Measurements from ENCODE around the gene MPP7.
A peak's percentile ranks its signal among the peaks of the same experiment; 100 is the strongest.

Gene MPP7

DNA sequence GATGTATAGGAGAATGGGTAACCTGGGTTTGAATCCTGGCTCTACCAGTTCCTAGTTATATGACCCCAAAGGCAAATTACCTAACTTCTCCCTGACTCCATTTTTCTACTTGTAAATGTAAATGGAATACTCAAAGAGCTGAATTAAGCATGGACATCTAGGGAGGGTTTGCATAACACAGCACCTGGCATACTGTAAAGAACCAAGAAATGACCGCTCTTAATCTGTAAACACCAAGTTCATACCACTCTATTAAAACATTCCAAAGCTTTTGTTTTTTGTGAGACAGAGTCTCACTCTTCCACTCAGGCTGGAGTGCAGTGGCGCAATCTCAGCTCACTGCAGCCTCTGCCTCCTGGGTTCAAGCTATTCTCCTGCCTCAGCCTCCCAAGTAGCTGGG lies 19.6 kb downstream of the MPP7 start:
- no peaks in the 10 kb centered on the region for H3K27me3 ChIP-seq
- peaks cover 0 to 3% (median 0%) of the 10 kb centered on the region in 11 experiments; a peak in 3 of 22 replicates for H3K9me3 ChIP-seq (replicated peaks in 1 of 11)
- no peak overlapping the region; a peak in 1 of 20 replicates for H3K4me3 ChIP-seq
- H3K36me3 ChIP-seq = no peaks in the 10 kb centered on the region
- no peak for TF ChIP-seq Cebpa-rat (IDR thresholded peaks at IDR 0.05)
- peak overlapping the region in 9 of 11 experiments; percentile 32 to 84 (median 74); a peak in 16 of 22 replicates for H3K4me2 ChIP-seq
- no peak overlapping the region for H3K9ac ChIP-seq
- H3K27ac ChIP-seq = peak overlapping the region in 5 of 11 experiments; percentile 23 to 68 (median 64); a peak in 5 of 22 replicates
- H4K20me1 ChIP-seq = no peaks in the 10 kb centered on the region
- peaks cover 12 to 86% (median 53%) of the 10 kb centered on the region in 10 experiments; a peak in 19 of 20 replicates for H3K4me1 ChIP-seq

DNA sequence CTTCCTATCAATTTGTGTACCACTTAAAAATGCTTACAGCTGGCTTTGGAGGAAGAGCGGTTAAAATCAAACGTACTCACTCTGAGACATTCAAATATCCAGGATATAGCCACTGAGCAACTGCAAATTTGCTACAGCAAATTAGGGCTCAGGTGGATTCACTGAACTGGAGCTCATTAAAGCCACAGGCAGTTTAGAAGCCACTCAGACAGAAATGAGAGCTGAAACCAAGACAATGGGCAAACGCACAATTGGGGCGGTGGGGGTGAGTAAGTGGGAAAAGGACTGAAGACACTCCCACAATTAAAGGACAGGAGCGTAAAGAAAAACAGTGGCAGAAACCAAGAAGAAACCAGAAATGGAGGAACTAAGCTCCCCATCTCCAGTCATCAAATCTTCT lies 20.5 kb downstream of the MPP7 start:
- Histone ChIP-seq H3K4me3 (peak overlapping the region in 3 of 10 experiments; percentile 14 to 35 (median 16); a peak in 3 of 20 replicates), H3K4me2 (peak overlapping the region; percentile 32 to 84 (median 68)), H3K9ac (peak overlapping the region in 4 of 11 experiments; percentile 26 to 47 (median 43); a peak in 7 of 22 replicates), H3K36me3 (no peaks in the 10 kb centered on the region), H3K27ac (peak overlapping the region in 7 of 11 experiments; percentile 12 to 68 (median 48); a peak in 12 of 22 replicates), H4K20me1 (no peaks in the 10 kb centered on the region), H3K27me3 (no peaks in the 10 kb centered on the region), H3K9me3 (replicated peaks in 1 of 11) (no peaks in the 10 kb centered on the region; a peak in 1 of 22 replicates), H3K4me1 (peaks cover 12 to 86% (median 53%) of the 10 kb centered on the region in 10 experiments; a peak in 19 of 20 replicates)
- no peak for TF ChIP-seq Cebpa-rat (IDR thresholded peaks at IDR 0.05)

DNA sequence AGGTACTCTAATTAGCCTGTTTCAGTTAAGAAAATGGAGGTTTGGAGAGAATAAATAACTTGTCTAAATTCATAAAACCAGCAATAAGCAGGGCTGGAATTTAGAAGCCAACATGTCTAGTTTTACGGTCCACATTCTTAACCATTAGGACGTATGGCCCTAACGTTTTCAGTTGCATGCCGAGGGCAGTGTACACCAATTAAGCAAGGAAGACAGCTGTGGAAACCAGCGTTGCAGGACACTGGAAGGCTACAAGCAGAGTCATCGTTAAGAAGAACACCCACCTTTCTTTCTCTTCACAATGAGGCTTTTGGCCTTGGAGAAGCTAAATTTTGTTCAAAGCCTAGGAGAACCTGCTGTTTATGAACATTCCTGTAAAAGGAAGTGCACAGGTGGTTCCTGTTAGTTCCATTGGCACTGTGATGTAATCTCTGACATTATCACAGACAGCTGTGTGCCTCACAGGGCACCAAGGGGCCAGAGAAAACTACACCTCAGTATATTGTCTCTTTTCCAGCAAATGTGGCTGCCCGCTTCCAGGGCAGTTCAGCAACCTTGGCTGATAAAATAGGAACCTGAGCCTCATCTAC lies 21.0 kb downstream of the MPP7 start:
- peaks cover 12 to 82% (median 53%) of the 10 kb centered on the region in 10 experiments; a peak in 19 of 20 replicates for H3K4me1 ChIP-seq
- no peak for TF ChIP-seq Cebpa-rat (IDR thresholded peaks at IDR 0.05)
- H3K4me3 ChIP-seq = peak overlapping the region in 3 of 10 experiments; percentile 14 to 35 (median 16); a peak in 3 of 20 replicates
- no peaks in the 10 kb centered on the region for H4K20me1 ChIP-seq
- H3K27me3 ChIP-seq = no peaks in the 10 kb centered on the region
- H3K36me3 ChIP-seq = no peaks in the 10 kb centered on the region
- peak overlapping the region in 7 of 11 experiments; percentile 12 to 68 (median 48); a peak in 12 of 22 replicates for H3K27ac ChIP-seq
- H3K4me2 ChIP-seq = peak overlapping the region; percentile 32 to 84 (median 68)
- no peaks in the 10 kb centered on the region; a peak in 1 of 22 replicates for H3K9me3 ChIP-seq (replicated peaks in 1 of 11)
- H3K9ac ChIP-seq = peak overlapping the region in 4 of 11 experiments; percentile 26 to 47 (median 43); a peak in 8 of 22 replicates

DNA sequence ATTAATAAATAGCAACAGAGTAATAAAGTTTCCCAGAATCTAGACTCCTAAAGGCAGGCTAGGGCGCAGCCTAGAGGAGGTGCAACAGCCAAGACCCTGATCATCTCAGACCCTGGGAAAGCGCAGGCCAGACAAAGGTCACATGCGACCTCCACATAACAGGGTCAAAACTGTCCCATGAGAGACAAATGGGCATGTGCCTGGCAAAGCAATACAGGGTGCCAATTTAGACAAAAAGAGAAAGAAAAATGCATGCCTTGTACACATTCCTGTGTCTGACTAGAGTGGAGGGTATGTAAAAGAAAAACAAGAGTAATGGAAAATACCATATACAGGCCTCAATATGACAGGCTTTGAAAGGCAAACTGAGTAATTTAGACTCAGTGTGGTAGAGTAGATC lies 22.2 kb downstream of the MPP7 start:
- H3K9ac ChIP-seq = no peak overlapping the region
- peak overlapping the region in 7 of 11 experiments; percentile 8 to 84 (median 76); a peak in 9 of 22 replicates for H3K4me2 ChIP-seq
- no peaks in the 10 kb centered on the region for H4K20me1 ChIP-seq
- no peaks in the 10 kb centered on the region for H3K36me3 ChIP-seq
- H3K27me3 ChIP-seq = no peaks in the 10 kb centered on the region
- TF ChIP-seq Cebpa-rat (IDR thresholded peaks at IDR 0.05) = no peak
- no peak overlapping the region for H3K4me3 ChIP-seq
- H3K9me3 ChIP-seq (replicated peaks in 1 of 11) = no peaks in the 10 kb centered on the region; a peak in 1 of 22 replicates
- H3K27ac ChIP-seq = 0 out of 22 replicates have a peak overlapping the region, but pooled peaks of 1 of the 11 experiments have one; percentile 2
- peaks cover 12 to 70% (median 47%) of the 10 kb centered on the region in 10 experiments; a peak in 19 of 20 replicates for H3K4me1 ChIP-seq

DNA sequence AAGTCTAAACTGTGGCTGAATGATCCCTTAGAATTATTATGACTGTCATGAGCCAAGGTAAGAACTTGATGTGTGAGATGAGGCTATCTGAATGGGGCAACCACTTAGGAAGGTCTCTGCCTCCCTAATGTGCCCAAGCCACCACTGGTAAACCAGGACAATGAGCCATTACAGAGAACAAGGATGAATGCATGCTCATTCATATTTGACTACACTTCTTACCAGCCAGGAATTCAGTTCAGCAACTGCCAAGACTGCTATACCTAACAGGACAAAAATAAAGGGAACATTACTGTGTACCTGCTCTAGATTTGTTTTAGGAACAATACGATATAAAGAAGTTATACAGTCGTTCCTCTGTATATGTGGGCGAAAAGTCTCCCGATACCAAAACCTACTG lies 23.0 kb downstream of the MPP7 start:
- Histone ChIP-seq H3K9ac (no peak overlapping the region), H3K9me3 (replicated peaks in 1 of 11) (no peaks in the 10 kb centered on the region; a peak in 1 of 22 replicates), H3K4me3 (no peak overlapping the region), H3K4me2 (peak overlapping the region in 2 of 11 experiments; percentile 29 to 84; a peak in 3 of 22 replicates), H4K20me1 (no peaks in the 10 kb centered on the region), H3K4me1 (peaks cover 12 to 62% (median 43%) of the 10 kb centered on the region in 10 experiments; a peak in 19 of 20 replicates), H3K27me3 (no peaks in the 10 kb centered on the region), H3K36me3 (no peaks in the 10 kb centered on the region), H3K27ac (no peak overlapping the region)
- TF ChIP-seq Cebpa-rat (IDR thresholded peaks at IDR 0.05) = no peak

DNA sequence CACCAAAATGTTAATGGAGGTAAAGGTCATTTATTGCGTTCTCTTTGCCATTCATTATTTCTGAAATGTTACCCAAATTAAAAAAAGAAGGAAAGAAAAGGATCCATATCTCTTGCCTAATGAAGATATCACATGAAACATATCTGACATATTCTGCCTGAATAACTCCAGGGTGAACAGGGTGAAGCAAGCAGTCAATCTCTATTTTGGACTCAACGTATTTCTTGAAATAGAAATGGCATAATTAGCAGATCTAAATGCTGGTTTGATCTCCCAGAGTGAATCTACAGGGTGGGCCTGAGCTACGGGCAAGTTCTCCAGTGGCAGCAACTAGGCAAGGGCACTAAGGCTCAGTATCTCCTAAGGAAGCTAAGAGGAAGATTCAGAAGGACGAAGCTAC lies 24.0 kb downstream of the MPP7 start:
- Histone ChIP-seq H3K27ac (no peak overlapping the region; a peak in 1 of 22 replicates), H4K20me1 (no peaks in the 10 kb centered on the region), H3K4me2 (peak overlapping the region in 3 of 11 experiments; percentile 12 to 38 (median 29); a peak in 4 of 22 replicates), H3K36me3 (no peaks in the 10 kb centered on the region), H3K9ac (no peak overlapping the region), H3K4me3 (no peak overlapping the region), H3K4me1 (peaks cover 12 to 56% (median 33%) of the 10 kb centered on the region in 10 experiments; a peak in 19 of 20 replicates), H3K9me3 (replicated peaks in 1 of 11) (no peaks in the 10 kb centered on the region; a peak in 1 of 22 replicates), H3K27me3 (no peaks in the 10 kb centered on the region)
- TF ChIP-seq Cebpa-rat (IDR thresholded peaks at IDR 0.05) = no peak

DNA sequence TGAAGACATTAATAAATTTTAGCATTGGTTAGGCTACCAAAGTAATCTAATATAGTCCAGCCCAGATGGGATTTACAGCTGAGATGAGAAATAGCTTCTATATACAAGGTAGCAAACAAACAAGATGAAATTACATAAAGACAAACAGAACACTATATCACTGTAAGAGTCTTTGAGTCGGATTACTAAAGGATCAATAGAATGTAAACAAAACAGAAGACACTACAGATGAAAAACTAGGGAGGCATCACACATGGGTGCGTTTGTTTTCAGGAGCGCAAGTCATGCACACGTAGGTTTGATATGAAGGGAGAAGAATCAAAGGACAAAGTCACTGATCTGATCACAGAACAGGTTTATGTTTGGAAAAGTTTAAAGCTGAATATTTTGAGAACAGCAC lies 26.5 kb downstream of the MPP7 start:
- Histone ChIP-seq H3K27ac (no peak overlapping the region), H3K9ac (no peak overlapping the region), H3K4me2 (no peak overlapping the region), H3K36me3 (no peaks in the 10 kb centered on the region), H3K4me3 (no peak overlapping the region), H3K27me3 (no peaks in the 10 kb centered on the region), H4K20me1 (no peaks in the 10 kb centered on the region), H3K9me3 (replicated peaks in 1 of 11) (no peaks in the 10 kb centered on the region; a peak in 1 of 22 replicates), H3K4me1 (peaks cover 0 to 40% (median 15%) of the 10 kb centered on the region in 10 experiments; a peak in 15 of 20 replicates)
- no peak for TF ChIP-seq Cebpa-rat (IDR thresholded peaks at IDR 0.05)

DNA sequence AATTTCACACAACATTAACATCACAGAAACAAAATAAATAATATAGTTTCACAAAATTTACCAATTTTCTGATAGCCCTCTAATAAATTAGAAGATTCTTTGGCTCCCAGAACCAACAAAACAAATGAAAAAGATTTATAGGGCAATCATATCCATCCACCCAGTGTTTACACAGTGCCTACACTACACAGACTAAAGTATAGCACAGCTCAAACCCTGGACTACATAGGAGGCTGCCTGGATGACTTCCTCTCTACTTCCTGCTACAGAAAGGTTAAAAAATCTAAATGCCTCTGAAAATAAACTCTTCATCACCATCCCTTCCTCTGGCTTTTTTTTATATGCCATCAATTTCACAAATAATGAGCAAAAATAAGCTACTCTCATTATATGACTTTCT lies 28.4 kb downstream of the MPP7 start:
- H3K9ac ChIP-seq = no peak overlapping the region
- H3K27me3 ChIP-seq = no peaks in the 10 kb centered on the region
- H3K4me3 ChIP-seq = no peak overlapping the region

DNA sequence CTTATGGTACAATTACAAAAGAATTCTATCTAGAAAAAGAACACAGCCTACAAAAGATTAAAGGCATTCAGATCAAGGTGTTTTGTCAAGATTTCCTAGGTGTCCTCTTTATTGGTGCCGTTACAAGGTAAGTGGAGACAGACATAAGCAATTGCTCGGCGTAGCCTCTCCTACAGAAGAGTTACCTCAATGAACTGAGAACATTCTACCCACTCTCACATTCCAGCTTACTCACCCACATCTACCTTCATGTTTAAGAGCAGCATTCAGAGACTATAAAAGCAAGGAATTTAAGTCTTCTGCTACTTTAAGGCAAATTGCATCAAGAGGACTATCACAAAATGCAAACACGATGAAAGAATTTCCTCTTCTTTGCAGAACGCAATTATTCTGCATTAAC lies 29.5 kb downstream of the MPP7 start:
- Histone ChIP-seq H3K4me3 (no peak overlapping the region), H3K9ac (no peak overlapping the region), H4K20me1 (no peaks in the 10 kb centered on the region)

More for the DNA sequence above, 28.4 kb downstream of the MPP7 start:
- Histone ChIP-seq H3K27ac (no peak overlapping the region), H3K9me3 (replicated peaks in 1 of 11) (peaks cover 0 to under 1% (median 0%) of the 10 kb centered on the region in 11 experiments; a peak in 2 of 22 replicates), H4K20me1 (no peaks in the 10 kb centered on the region), H3K36me3 (no peaks in the 10 kb centered on the region), H3K4me2 (0 out of 22 replicates have a peak overlapping the region, but pooled peaks of 1 of the 11 experiments have one; percentile 25), H3K4me1 (peaks cover 0 to 36% (median 16%) of the 10 kb centered on the region in 10 experiments; a peak in 15 of 20 replicates)
- no peak for TF ChIP-seq Cebpa-rat (IDR thresholded peaks at IDR 0.05)

More for the DNA sequence above, 29.5 kb downstream of the MPP7 start:
- TF ChIP-seq Cebpa-rat (IDR thresholded peaks at IDR 0.05) = no peak
- Histone ChIP-seq H3K27me3 (no peaks in the 10 kb centered on the region), H3K4me1 (peaks cover 0 to 29% (median 16%) of the 10 kb centered on the region in 10 experiments; a peak in 15 of 20 replicates), H3K27ac (no peak overlapping the region), H3K36me3 (no peaks in the 10 kb centered on the region), H3K4me2 (no peak overlapping the region), H3K9me3 (replicated peaks in 1 of 11) (peaks cover 0 to 3% (median 0%) of the 10 kb centered on the region in 11 experiments; a peak in 2 of 22 replicates)
